HG02973 (cell line): ENCODE results near the gene TRIM23.
"Not testable (repeated sequence)": the region's sequence is repeated elsewhere in the genome, so short reads cannot be mapped to it uniquely, and the experiment has no call there.

Source experiments
- ATAC-seq: cut with Tn5 transposase; IDR thresholded peaks from one replicate; pipeline ENCODE4 v1.9.1; 2021; ENCODE audit warnings: moderate library complexity; ENCODE audit not compliant: unreplicated experiment

TRIM23 gene

DNA sequence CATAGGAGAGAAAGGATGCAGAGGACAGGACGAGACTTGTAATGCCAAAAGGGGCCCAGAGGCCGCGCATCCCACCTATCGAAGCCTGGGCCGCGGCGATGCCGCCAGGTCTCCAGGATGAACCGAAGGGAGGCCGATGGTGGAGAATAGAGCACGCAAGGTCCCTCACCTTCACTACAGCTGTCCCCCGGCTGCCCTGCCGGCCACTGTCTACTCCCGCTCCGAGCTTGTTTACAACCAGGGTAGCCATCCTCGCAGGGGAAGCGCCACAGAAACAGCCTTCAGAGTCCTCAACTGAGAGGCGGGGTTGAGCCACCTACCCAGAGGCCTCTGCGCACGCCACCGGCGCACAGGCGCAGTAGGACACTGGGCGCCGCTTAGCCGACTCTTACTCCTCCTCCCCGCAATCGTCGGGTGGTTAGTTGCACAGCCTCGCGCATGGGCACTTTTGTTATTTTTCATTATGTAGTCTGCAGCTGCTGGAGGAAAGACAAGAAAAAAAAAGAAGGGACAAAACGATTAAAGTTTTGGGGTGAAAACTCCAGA lies at the start of gene TRIM23:
TSS of gene TRIM23 (minus strand) at position 309 of the 546 bp plus-strand sequence. CDS start at position 250, 59 bp downstream.
- ATAC-seq, result peak; percentile 93

DNA sequence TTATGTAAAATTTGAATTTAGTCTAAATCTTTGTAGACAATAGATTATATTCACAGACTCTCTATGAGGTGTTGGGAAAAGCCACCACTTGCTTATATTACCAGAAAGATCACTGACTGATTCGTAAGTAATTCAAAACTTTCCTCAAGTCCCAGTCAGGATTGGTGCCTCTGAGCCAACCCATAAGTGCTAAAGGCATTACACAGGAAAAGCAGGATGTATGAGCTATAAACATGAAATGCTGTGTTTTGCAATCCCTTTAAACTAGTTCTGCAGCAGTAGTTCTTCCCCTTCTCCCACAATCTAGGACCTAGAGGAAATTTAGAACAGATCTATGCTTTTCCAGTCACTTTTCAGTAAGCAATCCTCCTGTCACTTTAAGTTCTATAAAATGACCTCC lies 48.7 kb upstream of the TRIM23 start:
- no peak for ATAC-seq

DNA sequence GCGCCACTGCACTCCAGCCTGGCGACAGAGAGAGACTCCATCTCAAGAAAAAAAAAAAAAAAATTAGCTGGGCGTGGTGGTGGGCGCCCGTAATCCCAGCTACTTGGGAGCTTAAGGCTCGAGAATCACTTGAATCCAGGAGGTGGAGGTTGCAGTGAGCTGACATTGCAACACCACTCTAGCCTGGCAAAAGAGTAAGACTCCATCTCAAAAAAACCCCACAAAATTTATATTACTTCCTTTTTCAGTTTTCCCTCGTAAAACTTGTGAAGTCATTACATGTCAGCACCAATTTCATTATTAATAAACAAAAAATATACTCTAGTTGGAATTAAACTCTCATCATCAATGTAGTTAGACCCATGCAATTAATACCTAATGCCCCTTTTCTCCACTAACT lies 44.6 kb upstream of the TRIM23 start:
- ATAC-seq, result no peak

DNA sequence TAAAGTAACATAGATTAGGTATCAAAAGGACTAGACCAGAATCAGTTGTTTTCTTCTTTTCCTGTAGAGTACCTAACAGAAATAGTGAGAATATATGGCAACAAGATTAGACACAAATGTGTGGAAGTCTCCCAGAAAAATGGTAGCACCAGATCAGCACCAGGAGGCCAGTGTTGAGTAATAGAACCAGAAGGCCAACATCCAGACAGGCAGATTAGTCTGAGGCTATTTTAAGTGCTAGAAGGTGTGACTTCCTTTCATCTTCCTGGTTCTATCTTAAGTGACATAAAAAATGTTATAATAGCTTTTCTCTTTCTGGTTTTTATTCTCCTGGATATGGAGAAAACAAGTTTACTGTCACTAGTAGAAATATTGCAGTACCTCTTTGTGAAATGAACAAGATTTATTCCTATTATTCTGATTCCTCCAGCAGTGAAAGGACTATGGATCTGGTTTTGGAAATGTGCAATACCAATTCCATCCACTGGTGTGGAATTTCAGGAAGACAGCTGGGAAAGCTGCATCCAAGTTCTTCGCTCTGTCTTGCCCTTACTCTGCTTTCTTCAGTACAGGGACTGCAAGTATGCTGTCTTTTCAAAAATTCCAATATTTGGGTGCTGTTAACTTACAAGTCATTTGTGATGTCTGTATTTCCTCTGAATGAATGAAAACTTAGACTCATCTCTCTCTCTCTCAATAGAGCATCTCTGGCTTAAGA lies 39.8 kb upstream of the TRIM23 start:
- ATAC-seq, result no peak

DNA sequence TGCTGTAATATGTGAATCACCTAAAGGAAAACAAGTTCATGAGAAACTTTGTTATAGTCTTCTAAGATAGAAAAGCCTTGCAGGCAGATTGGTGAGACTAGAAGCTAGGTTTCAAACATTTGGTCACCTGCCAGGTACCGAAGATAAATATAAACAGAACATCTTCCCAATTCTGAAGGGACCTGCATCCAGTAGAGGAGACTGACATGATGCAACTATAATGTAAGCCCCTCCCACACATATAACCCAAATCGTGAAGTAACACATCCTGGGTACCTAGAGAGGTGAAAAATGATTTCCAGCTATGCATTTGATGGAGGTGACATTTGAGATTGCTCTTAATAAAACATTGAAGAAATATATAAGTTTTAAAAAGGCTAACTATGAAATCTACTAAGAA lies 30.6 kb upstream of the TRIM23 start:
- no peak for ATAC-seq

DNA sequence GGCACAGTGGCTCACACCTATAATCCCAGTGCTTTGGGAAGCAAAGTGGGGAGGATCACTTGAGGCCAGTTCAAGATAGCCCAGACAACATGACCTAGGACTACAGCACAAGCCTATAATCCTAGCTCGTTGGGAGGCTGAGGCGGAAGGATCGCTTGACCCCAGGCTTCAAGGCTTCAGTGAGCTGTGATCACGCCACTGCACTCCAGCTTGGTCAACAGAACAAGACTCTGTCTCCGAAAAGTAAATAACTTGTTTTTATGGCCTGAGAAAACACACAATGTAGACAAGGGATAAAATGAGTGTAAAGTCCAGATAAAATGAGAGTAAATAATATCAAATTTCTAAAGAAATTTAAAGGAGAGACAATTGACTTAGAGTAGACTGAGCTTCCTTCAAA lies 27.0 kb upstream of the TRIM23 start:
- no peak for ATAC-seq

DNA sequence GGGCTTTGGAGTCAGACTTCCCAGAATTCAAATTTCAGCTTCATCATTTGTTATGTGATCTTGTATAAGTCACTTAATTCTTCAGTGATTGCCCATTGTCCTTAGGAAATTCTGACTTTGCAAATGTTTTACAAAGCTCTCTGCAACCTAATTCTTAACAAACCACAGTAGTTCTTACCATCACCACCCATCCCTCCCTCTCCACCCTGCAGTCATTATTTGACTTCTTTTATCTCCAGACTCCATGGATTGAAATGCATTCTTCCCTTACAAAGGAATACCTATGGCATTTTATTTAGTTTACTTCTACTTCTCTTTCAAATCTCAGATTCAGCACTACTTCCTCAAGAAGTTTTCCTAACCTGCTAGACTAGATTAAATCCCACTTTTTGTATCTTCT lies 23.8 kb upstream of the TRIM23 start:
- no peak for ATAC-seq

DNA sequence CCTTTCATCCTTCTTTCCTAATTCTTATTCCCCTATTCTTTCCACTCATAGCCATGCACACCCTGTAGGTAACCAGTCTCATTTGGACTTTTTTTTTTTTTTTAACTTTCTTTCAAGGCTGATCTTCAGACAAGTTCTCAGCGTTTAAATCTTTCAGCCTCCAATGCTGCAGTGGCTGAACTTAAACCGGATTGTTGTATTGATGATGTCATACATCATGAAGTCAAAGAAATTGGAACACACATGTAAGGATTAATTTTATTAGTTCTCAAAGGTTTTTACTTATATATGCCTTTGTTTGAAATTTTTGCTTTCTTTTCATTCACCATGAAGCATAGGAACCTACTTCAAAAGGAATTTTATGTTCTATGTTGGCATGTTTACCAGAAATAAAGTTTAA lies 22.8 kb upstream of the TRIM23 start:
- no peak for ATAC-seq

DNA sequence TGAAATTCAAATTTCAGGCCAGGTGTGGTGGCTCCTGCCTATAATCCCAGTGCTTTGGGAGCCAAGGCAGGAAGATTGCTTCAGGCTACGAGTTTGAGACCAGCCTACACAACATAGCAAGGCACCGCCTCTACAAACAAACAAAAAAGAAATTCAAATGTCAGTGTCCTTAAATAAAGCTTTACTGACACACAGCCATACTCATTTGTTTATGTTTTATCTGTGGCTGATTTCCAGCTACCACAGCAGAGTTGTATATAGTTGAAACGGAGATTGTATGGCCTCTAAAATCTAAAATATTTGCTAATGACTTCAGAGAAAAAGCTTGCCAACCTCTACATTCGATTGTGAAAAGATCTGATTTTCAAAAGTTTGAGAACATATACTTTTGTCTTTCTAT lies 16.1 kb upstream of the TRIM23 start:
- ATAC-seq, result no peak

DNA sequence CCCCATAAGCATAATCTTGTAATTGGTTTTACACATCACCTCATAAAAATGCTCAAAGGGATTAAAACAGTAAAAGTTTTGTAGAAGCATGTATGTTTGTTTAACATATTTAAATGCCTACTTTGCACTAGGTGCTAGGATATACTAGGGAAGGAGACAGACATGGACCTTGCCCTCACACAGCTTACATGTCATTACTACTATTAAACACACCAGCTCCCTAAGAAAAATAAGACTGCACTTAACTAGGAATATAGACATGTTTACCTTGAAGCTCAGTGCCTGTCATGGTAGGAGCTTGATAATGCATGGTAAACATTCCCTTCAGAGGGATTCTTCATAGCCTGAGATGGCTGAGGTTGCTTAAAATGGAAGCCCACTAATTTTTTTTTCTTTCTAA lies 6.8 kb upstream of the TRIM23 start:
- no peak for ATAC-seq

DNA sequence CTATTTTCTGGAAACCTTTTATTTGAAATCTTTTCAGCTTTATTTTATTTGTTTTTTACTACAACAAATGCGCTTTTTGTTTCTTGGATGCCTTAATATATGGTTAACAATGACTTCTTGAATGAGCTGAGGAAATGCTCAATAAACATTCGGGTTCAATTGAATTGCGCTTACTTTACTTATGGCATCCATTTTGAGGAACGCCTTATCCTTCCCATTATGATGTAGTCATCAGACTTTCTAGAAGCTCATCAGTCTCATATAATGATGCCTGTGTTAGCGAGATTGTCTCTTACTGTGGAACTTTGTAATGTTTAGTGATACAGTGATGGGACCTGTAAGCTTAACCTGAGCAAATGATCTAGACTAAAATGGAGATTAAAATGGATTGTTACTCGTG lies 1.6 kb upstream of the TRIM23 start:
- ATAC-seq, result no peak

DNA sequence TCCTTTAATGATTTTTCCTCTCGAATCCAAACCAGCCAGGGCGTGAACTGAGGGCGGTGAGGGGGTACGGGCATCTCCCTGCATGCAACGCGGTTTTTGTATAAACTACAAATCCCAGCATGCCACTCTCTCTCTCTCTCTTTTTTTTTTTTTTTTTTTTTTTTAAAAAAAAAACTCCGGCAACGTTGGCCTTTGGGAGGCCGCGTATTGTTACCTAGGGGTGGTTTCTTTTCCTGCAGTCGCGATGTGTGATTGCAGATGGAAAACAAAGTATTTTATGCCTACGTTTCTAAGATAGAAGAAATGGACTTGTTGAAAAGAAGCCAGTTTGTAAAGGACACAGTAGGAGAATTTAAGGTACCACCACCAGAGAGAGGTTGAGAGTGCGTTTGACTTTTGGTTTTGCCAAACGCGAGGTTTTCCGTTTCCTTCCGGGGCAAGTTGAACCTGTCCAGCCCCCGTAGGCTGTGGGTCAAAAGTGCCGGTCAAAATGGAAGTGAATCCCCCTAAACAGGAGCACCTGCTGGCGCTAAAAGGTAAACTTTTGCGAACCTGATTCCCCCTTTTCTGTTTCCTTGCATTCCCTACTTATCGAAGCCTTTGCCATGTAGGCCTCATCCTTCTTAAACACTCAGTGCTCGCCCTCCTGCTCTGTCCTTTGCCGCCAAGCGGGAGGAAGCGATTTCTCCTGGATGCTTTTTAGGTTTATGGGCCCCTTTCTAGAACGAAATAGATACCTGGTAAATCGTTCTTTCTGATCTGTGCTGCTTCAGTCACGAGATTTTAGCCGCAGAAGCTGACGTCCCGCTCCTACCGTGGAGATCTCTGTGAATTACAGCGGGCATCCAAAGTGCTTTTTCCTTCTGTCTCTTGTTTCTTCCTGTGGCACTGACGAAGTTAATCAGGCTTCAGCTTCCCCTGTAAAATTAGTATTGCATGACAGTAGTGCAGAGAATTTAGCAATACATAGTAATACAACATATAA lies 730 bp upstream of the TRIM23 start, which contains the start of the genes SHLD3 and TRAPPC13:
TSS of gene SHLD3 (plus strand) at position 457 of the 985 bp plus-strand sequence. CDS start 4,561 bp downstream, outside the sequence.
TSS of gene TRAPPC13 (plus strand) at position 457 of the 985 bp plus-strand sequence. CDS start at position 491, 34 bp downstream.
- ATAC-seq, result peak; percentile 72

DNA sequence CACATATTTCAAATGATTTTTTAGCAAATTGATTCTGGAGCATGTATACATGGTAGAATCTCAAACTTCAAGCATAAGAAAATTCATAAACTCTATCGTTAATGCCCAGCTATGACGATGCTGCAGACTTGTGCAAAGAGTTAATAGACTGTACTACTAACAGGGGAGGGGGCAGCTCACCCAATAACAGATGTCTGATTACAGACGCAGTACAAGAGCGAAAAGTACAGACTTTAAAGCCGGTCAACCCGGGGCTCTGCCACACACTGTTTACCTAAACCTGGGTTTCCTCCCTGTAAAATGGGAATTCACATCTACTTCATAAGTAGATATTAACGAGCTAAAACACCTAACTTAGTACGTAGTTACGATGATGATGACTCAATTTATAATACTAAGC lies 651 bp downstream of the TRIM23 start:
- ATAC-seq, result no peak

DNA sequence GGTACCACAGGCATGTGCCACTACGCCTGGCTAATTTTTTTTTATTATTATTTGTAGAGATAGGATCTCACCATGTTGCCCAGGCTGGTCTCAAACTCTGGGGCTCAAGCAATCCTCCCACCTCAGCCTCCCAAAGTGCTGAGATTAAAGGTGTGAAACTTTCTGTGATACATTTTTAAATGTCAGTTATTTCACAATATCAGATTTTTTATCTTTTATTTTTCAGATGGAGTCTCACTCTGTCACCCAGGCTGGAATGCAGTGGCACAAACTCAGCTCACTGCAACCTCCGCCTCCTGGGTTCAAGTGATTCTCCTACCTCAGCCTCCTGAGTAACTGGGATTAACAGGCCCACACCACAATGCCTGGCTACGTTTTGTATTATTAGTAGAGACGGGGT lies 2.2 kb downstream of the TRIM23 start:
- not testable (repeated sequence) for ATAC-seq

DNA sequence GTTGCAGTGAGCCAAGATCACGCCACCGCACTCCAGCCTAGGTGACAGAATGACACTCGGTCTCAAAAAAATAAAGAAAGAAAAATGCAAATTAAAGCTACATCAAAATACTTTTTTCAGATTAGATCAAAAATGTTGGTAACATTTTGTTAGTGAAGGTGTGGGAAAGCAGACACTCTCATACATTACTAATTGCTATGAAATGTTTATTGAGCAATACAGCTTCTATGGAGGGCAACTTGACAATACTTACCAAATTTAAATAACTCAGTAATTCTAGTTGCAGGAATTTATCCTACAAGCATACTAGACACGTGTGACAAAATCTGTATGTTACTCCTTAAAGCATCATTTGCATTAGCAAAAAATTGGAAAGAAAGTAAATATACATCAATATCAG lies 4.1 kb downstream of the TRIM23 start:
- ATAC-seq, result no peak

DNA sequence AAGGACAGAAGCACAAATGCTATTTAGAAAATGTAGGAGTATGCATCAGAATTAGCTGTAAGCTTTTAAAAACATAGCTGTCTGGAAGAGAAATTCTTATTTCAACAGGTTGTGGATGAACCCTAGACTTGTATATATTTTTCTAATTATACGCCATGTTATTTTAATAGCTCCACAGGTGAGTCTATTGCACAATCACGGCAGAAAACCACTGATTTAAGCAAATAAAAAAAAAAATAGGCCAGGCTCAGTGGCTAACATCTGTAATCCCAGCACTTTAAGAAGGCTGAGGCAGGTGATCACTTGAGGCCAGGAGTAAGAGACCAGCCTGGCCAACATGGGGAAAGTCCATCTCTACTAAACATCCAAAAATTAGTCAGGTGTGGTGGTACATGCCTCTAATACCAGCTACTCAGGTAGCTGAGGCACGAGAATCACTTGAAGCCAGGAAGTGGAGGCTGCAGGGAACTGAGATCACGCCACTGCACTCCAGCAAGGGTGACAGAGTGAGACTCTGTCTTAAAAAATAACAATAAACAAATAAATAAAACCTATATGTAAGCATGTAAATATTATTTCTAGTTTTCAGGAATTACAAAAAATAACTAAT lies 11.7 kb downstream of the TRIM23 start:
- ATAC-seq, result no peak

DNA sequence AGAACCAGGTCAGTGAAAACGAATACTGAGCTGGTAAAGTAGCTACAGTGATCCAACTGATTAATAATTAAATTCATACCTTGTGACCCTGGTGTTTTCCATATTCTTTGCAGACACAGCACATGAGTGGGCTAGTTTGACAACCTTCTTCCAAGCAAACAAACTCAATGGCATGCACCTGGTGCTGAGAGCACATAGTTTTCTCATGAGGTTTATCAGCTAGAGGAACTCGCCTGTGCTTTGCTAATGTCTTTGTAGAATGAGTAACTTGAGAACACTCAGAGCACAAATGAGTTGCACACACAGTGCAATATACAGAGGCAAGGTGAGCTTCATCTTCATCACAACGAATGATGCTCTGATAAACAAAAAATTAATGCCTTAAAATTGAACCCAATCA lies 12.6 kb downstream of the TRIM23 start:
- no peak for ATAC-seq

DNA sequence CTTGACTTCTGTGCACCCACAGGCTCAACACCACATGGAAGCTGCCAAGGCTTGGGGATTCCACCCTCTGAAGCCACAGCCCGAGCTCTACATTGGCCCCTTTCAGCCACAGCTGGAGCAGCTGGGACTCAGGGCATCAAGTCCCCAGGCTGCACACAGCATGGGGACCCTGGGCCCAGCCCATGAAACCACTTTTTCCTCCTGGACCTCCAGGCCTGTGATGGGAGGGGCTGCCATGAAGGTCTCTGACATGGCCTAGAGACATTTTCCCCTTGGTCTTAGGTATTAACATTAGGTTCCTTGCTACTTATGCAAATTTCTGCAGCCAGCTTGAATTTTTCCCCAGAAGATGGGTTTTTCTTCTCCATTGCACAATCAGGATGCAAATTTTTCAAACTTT lies 22.4 kb downstream of the TRIM23 start:
- not testable (repeated sequence) for ATAC-seq

DNA sequence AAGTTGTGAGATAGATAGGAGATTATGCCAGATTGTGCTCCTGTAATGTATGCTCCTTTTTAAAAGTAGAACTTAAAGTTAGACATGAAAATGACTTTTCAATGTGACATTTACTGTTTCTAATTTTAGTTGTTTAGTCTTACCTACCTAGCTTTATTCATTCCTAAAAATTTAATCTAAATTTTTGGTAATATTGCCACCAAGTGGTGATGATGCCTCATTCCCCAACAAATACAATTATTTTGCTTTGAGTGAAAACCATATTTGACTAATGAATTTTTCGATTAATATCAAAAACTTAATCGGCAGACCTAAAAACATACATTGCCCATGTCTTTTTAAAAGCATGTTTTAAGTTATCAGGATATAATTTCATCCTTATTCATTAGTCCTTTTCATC lies 35.4 kb downstream of the TRIM23 start:
- ATAC-seq, result no peak

DNA sequence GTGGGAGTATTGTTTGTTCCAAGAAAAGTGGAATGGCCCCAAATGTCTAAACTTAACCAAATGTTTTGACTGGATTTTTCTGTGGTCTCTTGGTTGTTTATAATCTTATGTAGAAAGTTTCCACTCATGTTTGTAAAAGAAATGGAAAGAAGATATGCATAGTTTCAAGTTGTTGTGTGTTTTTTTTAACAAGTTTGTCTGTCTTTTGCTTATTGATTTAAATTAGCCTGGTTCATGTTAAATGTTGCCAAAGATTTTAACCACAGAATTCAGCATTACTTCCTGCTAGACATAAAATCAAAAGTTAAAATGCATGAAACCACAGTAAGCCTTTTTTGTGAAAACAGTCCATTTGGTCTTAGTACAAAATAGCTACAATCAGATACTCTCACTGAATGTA lies 47.0 kb downstream of the TRIM23 start:
- ATAC-seq, result no peak

DNA sequence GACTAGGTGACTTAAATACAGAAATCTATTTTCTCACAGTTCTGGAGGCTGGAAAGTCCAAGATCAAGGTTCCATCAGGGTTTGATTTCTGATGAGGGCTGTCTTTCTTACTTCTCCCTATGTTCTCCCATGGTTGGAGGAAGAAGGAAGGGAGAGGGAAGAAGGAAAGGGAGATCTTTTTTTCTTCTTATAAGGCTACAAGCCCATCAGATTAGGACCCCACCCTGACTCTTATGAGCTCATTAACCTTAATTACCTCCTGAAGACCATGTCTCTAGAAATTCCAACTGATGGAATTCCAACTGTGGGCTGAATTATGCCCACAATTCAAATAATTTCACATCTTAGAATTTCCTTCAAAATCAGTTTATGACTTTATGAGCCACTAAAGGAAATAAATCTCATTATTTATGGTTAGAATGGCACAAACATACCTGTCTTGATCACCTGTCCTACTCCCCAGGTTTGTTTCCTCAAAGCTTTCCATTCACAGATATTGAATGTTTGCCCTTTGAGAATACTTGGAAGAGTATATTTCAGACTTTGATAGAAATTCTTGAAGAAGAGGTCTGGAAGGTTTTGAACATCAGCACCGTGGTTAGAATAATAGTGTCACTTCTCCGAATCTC lies 53.4 kb downstream of the TRIM23 start:
- ATAC-seq, result no peak
